TTC549 (cell line): ENCODE measurements around the gene GAPVD1.
"Not testable (repeated sequence)": the region's sequence is repeated elsewhere in the genome, so short reads cannot be mapped to it uniquely, and the experiment has no call there.

Experiments used
- FAIRE-seq: peaks from 2 replicates; lab custom pipeline; 2012; peaks lifted over from hg19 to GRCh38; lab: Jason Lieb, UNC

Gene GAPVD1

DNA sequence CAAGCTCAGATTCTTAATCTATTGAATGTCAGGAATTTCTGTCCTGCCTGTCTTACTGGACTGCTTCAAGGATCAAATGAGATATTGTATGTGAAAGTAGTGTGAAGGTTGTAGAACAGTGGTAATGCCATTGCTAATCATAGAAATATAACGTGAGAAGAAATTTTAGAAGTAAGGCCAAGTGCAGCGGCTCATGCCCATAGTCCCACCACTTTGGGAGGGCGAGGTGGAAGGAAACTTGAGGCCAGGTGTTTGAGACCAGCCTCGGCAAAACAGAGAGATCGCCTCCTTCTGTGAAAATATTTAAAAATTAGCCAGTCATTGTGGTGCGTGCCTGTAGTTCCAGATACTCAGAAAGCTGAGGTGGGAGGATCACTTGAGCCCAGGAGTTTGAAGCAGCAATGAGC, 15.4 kb upstream of the GAPVD1 start:
- FAIRE-seq = no peak

GRCh38 chr9:125254231-125254630, 7.4 kb upstream of the GAPVD1 start:
- no peak for FAIRE-seq

- no peak for FAIRE-seq
Observed at GRCh38 chr9:125255781-125256391, 5.7 kb upstream of the GAPVD1 start.

DNA sequence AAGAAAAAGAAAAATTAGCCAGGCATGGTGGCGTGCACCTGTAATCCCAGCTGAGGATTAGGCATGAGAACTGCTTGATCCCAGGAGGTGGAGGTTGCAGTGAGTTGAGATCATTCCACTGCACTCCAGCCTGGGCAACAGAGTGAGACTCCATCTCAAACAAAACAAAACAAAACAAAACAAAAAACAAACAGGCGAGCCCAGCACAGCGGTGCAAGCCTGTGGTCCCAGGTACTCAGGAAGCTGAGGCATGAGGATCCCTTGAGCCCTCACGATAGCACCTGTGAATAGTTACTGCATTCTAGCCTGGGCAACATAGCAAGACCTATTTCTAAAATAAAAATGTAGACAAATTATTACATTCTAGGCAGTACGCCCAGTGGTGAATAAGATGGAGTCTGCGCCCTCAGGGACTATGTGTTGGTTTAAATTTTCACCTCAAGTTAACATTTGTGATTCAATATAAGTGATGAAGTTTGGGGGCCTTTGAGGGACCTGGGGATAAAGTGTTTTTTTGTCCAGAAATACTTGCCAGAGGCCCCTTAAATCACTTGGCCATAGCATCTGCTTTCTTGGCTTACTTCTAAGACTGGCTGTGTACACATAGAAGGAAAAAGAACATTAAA, 3.4 kb upstream of the GAPVD1 start:
- no peak for FAIRE-seq

- FAIRE-seq = no peak
Observed at GRCh38 chr9:125258832-125259534, 2.6 kb upstream of the GAPVD1 start.

GRCh38 chr9:125260561-125260960, 1.1 kb upstream of the GAPVD1 start:
- FAIRE-seq = no peak

GRCh38 chr9:125262294-125262991, 817 bp downstream of the GAPVD1 start:
- no peak for FAIRE-seq

- FAIRE-seq = not testable (repeated sequence)
Observed at GRCh38 chr9:125264068-125264467, 2.4 kb downstream of the GAPVD1 start.

- no peak for FAIRE-seq
Observed at GRCh38 chr9:125268394-125269013, 6.9 kb downstream of the GAPVD1 start.

GRCh38 chr9:125269014-125269397, 7.4 kb downstream of the GAPVD1 start:
- no peak for FAIRE-seq

GRCh38 chr9:125271081-125271480, 9.5 kb downstream of the GAPVD1 start:
- FAIRE-seq = no peak

DNA sequence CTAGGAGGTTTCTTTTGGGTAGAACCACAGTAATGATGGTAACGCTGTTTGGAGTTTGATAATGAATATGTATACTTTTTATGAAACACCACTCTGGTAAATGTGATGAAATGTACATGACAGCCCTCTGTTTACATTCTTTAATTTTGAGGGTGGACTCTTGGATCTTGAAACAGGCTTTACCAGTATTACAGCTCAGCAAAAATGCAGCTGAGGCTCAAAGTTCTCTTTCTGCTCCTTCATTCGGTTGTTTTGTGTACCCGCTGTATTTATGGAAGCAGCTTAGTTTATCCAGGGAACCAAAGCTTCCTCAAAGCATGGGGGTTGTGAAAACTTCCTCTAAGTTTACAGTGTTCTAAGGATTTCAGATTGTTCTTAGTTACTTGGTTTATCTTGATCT, 11.1 kb downstream of the GAPVD1 start:
- FAIRE-seq = no peak

DNA sequence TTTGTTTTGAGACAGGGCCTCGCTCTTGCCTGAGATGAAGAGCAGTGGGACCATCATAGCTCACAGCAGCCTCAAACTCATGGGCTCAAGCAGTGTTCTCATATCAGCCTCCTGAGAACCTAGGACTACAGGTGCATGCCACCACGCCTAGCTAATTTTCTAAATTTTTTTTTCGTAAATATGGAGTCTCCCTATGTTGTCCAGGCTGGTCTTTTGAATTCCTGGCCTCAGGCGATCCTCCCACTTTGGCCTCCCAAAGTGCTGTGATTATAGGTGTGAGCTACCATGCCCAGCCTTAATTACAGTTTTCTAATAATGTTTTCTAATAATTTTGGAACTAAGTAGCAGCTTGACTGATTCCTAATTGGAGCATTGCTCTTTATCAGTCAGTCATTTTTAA, 15.1 kb downstream of the GAPVD1 start:
- FAIRE-seq = no peak

GRCh38 chr9:125277411-125277810, 15.8 kb downstream of the GAPVD1 start:
- FAIRE-seq = no peak

DNA sequence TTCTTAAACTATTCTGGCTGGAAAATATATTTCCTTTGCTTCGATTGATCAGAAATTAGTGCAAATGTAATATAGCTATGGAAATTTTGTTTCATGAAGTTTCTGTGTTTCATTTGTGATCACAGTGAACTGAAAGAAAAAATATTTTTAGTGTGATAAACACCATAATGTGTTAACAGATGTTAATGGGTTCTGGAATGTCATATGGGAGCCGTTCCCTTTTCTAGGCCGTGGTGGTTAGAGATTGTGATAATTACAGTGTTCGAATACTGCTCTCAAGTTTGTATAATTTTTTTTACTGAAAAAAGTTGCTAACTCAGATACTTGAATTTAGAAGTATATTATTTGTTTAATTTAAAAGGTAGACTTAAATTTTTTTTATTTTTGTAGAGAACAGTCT, 19.3 kb downstream of the GAPVD1 start:
- FAIRE-seq = no peak

- FAIRE-seq = no peak
Observed at GRCh38 chr9:125284855-125285254, 23.2 kb downstream of the GAPVD1 start.

DNA sequence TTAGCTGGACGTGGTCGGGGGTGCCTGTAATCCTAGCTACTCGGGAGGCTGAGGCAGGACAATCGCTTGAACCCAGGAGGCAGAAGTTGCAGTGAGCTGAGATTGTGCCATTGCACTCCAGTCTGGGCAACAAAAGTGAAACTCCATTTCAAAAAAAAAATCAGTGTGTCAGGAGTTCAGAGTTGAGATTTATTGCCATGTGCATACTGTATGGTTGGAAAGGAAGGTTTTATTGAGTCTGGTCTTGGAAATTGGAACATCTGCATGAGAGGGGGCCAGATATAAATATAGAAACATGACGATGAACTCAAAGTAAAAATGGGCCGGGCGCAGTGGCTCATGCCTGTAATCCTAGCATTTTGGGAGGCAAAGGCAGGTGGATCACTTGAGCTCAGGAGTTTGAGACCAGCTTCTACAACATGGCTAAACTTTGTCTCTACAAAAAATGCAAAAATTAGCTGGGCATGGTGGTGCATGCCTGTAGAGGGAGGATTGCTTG, 25.4 kb downstream of the GAPVD1 start:
- FAIRE-seq = not testable (repeated sequence)

DNA sequence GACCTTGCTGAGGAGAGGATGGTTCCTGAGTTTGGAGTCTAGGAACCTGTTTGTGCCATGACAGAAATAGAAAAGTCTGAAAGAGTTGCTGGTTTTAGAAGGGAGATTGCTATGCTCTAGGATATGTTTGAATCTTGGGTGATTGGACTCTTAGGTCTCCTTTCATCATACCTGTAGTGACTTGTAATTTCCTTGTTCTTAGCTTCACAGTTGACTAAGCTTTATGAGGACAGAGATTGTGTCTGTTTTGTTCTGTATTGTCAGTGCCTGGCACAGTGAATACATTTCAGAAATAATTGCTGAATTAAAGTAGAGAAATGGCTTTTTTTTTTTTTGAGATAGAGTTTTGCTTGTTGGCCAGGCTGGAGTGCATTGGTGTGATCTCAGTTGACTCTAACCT, 31.5 kb downstream of the GAPVD1 start:
- FAIRE-seq = no peak

- no peak for FAIRE-seq
Observed at GRCh38 chr9:125295657-125296056, 34.0 kb downstream of the GAPVD1 start.

GRCh38 chr9:125296843-125297372, 35.3 kb downstream of the GAPVD1 start:
- no peak for FAIRE-seq

GRCh38 chr9:125297917-125298316, 36.3 kb downstream of the GAPVD1 start:
- FAIRE-seq = no peak

DNA sequence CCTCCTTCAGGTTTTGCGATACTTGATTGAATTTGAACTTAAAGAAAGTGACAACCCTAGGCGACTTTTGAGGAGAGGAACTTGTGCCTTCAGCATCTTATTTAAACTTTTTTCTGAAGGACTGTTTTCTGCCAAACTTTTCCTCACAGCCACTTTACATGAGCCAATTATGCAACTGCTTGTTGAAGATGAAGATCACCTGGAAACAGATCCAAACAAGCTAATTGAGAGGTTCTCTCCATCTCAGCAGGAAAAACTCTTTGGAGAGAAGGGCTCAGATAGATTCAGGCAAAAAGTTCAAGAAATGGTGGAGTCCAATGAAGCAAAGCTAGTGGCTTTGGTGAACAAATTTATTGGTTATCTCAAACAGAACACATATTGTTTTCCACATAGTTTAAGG, 40.6 kb downstream of the GAPVD1 start:
- no peak for FAIRE-seq
